GM19463 (cell line): ENCODE data around the gene DCTN2.

Experiments
- ATAC-seq: cut with Tn5 transposase; IDR thresholded peaks from one replicate; pipeline ENCODE4 v1.9.1; 2021; ENCODE audit warnings: mild to moderate bottlenecking, moderate library complexity; ENCODE audit not compliant: unreplicated experiment

Gene DCTN2

DNA sequence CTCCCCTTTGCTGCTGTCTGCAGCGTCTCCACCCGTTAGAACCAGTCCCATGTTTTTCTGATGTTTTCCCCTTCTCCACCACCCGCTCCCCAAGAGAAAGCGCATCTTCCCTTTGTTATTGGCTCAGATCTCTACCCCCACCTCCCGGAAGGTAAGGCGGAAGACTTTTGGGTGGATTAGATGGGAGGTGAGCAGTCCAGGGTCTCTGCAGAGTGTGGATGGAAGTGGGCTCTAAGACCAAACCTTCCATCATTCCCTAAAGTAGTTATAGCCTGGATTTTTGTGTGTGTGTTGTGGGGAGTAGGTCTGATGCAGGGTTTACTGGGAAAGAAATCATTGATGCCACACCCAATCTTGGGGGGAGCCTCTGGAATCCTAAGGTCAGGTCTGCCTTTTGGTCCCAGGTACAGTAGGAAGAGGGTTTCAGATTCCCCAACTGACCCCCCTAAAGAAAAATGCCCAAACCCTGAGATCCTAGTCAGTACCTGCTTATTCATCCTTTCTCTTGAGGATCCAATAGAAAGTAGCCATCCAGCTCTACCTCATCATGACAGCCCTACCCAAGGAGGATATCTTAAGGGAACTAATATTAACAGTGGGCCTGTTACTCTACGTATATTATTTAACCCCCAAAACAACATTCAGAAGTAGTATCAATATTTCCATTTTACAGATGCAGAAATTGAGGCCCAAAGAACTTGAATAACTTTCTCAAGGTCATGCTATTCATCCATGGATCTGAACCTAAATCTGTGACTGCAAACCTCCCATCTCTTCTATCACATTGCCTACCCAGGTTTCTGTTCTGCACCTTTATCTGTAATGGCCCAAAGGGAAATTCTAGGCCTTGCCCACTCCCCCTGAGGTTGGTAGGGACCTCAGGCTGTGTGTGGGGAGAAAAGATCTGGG lies 3.9 kb upstream of the DCTN2 start:
- ATAC-seq: no peak

DNA sequence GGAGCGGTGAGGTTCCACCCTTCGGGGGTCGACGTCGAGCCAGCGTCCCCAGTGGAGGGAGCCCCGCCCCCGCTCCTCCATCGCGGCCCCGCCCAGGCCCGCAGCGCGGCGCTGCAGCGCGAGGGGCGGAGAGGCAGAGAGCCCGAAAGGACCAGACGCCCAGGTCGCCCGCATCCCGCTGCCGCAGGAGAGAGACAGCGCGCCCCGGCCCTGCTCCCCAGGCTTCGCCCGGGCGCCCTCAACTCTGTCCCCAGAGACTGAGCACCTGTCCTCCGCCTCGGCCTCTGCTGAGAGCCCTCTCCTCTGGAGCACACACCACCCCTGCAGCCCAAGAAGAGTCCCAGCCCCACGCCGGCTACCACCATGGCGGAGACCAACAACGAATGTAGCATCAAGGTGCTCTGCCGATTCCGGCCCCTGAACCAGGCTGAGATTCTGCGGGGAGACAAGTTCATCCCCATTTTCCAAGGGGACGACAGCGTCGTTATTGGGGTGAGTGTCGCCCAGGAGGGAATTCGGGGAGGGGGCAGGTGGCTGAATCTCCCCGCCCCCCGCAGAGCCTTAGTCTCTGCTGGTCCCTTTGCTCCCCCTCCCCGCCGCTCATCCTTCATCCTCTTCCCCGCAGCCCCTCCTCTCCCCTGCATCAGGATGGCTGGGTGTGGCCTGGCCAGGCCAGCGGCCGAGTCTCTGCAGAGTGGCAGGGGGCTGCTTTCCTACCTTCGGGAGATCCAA lies 3.1 kb upstream of the DCTN2 start, which contains the start of gene KIF5A:
Gene KIF5A (plus strand): TSS at position 136 of the 732 bp plus-strand sequence. CDS start 228 bp downstream, at position 364.
- no peak for ATAC-seq

DNA sequence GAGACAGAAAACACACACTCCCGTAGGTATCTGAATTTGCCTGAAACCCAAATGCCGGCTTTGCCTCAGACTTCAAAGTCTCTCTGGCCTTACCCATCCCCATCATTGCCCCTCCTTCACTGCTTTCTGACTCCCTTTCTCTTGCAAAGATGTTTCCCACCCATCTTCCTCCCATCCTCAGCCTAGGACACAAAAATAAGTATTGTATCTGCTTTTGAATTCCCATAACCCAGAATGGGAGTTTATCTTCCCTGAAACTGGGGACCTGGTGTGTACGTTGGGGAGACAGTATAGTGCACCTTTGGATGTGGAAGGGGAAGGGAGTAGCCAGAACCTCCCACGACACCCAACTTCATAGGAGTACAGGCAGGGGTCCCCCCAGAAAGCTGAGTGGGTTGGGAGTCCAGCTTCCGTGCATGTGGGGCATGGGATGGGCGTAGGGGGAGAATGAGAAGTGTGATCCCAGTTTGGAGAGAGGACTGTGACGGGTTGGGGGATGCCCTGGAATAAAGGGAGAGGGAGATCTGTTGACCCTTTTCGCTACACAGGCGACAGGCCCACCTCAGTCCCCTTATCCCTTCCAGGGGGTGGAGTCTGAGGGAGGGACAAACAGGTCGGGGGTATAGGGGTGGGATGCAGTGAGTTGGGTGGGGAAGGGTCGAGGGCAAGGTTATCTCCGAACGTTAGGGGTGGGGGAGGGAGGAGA lies 2.4 kb upstream of the DCTN2 start:
- no peak for ATAC-seq

DNA sequence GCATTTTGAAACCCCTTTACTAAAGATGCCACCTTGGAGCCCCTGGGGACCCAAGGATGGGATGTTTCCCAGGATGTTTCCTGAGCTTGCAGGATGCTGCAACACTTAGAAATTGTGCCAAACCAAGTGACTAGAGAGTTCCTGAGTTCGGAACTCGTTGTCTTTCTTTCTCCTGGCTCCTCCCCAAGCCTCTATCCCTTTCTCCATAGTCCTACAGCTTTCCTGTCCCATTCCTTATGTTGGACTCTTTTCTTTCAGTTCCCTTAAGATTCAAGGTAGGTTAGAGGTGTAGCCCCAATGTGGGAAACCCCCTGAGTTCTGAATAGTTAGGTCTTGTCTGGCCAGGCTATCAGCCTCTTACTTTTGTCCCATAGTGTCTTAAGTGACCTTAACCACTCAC lies 1.5 kb upstream of the DCTN2 start:
- ATAC-seq: no peak

DNA sequence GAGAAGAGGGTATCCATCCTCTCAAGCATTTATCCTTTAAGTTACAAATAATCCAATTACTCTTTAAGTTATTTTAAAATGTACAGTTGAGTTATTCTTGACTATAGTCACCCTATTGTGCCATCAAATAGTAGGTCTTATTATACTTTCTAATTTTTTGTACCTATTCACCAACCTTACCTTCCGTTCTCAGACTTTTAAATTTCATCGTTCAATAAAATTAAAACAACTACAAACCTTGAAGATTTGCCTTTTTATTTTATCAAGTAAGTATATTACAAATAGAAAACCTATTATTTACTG lies 972 bp upstream of the DCTN2 start:
- no peak for ATAC-seq

DNA sequence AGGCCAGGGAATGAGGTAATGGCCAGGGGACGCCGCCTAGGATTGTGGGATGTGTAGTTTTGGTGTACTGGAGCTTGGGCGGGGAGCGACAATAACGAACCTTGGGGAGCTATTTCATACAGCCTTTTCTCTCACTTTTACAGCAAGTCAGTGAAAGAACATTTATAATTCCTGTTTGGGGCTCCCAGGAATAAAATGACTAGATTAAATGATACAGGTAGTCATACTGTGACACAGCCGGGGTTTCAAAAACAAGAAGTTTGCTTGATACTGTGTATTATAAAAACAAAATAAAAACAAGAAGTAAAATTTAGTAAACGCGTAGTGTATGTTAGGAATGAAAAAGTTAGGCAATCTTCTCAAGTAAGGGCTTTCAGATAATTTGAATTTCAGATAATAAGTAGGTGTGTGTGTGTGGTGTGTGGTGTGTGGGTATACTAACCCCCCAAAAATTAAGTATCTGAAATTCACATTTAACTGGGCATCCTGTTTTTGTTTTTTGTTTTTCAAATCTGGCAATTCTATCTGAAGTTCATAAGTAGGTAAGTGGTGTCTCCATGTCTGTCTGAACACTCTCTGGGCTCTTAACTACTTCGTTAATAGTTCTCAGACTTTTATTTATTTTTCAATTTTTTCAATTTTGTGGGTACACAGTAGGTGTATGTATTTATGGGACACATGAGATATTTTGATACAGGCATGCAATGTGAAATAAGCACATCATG lies 458 bp upstream of the DCTN2 start:
- no peak for ATAC-seq

DNA sequence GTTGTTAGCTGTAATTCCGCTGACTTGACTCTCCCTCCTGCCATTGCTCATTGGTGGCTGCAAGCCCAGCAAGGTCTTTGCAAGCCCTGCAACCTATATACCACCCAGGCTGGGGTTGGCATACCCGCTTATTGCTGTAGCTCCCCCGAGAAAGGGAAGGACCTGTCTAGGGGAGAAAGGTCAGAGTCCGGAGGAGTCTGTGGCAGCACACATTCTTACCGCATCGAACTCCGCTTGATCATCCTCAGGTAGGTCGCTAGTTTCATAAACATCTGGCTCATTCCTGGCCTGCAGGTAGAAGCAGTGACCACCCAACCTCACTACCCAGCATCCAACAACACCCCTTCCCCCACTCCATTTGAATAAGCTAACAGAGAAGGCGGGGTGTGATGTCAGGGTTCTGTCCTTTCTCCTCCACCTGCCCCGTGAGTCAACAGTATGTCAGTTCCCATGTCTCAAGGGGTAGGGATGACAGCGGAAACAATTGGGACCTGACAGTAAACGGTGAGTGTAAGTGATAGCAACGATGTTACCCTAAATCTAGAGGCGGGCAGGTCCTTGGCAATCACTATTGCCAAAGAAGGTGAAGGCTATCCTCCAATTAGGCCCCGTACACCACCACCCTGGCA lies 1.1 kb downstream of the DCTN2 start:
- ATAC-seq: no peak

DNA sequence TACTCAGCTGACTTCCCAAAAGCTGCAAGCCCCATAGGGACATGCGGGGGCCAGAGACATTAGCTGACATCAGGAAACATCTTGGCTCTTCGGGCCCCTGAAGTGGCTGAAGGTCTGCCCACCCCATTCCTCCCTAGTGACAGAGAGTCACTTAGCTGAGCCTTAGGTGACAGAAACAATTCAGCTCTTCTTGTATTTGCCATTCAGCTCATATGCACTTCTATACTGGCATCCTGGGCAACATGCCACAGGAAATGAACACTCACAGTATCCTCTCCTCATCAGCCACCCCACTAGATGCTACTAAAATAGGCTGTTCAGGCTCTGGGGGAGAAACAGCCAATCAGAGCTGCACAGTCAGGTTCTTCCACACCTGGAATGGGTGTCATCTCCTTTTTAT lies 3.4 kb downstream of the DCTN2 start:
- no peak for ATAC-seq

DNA sequence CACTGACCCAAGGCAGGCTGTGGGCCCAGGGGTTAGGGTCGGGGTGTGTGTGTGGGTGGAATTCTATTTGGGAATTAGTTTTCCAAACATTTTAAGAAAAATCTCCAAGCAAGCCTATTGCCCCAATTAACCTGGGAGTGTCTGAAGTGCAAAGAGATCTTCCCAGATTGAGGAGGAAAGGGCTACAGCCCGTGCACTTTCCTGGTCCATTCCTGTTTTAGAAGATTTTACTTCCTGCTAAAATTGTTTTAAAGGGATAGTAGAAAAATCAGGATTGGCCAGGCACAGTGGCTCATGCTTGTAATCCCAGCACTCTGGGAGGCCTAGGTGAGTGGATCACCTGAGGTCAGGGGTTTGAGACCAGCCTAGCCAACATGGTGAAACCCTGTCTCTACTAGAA lies 5.3 kb downstream of the DCTN2 start:
- no peak for ATAC-seq

DNA sequence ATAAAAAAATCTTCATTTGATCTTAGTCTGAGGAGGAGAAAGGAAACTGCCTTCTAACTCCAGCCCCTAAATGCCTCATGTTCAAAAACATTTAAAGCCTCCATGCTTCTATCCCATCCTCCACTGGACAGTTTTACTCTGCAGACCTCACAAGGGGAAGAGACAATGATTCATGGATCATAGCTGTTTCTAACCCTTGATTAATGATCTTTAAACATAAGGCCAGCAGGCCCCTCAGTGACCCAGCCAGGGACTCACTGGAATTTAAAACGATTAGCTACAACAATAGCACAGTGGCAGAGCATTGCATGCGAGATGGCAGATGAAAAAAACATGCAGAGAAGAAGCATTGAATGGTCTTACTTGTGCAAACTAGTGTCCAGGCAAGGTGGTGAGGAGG lies 6.0 kb downstream of the DCTN2 start:
- no peak for ATAC-seq

DNA sequence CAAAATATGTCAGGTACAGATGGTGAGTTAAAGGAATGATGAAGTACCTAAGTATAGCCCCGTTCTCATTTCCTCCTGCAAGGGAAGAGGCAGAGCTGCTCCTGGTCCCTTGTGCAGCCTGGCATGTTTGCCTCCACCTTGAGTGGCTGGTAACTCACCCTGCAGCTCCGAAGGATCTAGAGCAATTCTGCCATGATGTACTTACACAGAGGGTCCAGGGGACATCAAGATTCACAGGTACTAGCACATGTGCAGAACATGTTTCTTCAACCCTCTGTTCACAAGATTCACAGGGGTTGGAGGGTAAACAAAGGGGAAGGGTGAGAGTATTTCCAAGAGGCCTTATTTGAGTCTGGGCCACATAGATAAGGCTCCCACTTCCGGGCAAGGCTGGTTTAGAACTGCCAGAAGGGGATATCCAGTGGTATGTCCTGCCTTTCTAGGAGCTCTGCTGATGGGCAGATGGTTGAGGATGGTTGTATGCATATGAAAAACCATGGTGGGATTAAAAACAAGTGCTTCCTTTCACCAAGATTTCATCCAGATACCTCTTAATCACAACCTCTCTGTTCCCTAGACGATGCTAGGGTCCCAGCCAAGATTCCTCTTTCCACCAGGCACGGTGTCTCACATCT lies 7.7 kb downstream of the DCTN2 start:
- no peak for ATAC-seq

DNA sequence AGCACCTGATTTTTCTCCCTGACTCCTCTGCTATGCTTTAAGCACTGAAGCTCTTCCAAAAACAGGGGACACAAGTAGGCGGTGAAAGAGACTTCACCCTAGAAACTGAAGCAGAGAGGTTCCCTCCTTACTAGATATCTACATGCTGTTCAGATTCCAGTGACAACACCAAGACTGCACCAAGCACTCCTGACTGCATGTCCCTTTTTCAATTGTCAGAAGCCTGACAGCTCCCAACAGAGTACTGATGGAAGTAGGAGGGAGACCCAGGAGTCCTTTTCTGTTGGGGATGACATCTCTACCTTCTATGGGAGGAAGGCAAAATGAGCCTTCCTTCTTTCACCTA lies 10.4 kb downstream of the DCTN2 start:
- ATAC-seq: no peak

DNA sequence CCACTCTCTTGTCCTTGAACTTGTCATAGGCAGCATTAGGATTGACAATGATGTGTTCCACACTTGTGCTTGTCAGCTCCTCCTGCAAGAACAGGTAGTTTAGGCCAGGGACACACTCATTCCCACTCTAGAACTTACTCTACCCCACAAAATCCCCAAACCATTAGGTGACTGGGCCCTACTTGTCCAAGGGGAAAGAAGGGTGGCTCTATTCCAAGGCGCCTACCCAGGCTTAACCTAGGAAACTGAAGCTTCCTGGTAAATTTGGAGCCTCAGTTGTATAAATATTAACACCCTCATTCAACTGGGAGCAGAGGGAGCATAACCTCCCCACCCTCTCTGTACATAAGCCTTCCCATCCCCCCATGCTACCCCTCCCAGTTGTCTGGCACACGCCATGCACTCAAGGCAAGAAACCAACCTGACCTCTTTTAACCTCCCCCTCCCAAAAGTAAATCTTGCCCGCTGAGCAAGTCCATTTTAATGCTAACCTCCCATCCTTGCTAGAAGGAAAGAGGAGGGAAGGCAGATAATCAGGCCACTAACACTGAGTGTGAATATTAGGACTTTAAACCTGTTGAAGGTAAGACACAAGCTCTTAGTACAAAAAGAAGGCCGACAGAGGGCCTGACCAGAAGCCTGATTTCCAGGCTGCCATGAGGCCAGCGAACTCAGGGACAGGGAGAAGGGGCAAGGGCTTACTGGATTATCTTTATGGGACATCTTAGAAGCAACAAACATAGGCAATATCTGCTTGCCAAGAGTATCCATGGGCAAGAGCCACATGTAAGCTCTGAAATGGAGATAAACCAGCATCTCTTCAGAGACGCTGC lies 11.0 kb downstream of the DCTN2 start:
- ATAC-seq: no peak

DNA sequence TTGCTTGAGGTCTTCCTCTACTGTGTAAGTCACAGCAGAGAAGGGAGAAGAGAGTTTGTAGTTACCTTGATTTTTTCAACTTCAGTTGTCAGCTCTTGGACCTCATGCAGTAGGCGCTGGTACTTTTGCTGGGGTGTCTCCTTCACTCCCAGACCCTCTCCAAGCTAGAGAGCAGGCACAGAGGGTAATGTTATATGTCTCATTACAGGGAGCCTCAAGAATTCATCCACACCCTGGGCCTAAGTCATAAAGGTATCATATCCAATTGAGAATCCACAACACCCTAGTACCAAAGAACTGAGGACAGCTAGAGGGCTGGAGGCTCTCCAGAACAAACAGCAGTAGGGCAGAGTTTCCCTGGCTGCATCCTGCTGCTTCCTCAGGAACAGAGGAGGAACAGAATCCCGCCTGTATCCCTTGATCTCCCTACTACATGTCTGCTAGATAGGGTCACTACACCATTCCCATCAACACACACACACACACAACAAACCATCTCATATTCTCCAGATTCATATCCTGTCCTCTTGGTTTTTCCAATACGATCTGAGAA lies 11.9 kb downstream of the DCTN2 start:
- ATAC-seq: no peak

DNA sequence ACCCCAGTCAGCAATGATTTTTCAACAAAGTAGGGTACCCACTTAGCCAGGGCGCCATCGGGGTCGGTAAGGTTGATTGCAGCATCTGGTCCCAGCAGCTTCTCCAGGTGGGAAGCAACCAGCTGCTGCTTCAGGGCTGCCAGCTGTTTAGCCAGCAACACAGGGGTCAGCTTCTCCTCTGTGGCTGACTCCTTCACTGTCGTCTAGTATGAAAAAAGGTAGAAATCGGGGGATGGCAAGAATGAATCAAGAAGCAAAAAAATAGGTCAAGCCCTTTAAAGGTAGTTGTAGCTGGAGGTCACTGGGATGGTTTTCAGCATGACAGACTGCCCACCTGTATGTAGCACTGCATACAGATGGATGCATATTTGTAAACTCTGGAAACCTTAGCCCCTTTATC lies 12.7 kb downstream of the DCTN2 start:
- no peak for ATAC-seq

DNA sequence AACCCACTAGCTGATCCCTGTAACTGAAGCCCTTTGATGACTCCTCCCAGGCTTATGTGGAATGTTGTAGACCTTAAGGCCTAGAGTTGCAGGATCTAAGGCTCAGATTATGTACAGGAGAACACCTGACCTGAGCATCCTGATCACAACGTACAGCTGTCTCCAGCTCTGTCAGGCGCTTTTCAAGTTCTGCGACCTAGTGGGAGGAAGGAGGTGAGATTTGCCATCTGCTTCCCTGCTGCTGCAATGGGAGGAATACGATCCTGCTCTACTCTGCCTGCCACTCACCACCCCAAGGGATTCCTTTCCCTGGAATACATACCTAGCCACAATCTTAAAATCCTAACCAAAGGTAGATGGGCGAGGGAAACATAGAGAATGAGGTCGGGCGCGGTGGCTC lies 13.9 kb downstream of the DCTN2 start:
- no peak for ATAC-seq

DNA sequence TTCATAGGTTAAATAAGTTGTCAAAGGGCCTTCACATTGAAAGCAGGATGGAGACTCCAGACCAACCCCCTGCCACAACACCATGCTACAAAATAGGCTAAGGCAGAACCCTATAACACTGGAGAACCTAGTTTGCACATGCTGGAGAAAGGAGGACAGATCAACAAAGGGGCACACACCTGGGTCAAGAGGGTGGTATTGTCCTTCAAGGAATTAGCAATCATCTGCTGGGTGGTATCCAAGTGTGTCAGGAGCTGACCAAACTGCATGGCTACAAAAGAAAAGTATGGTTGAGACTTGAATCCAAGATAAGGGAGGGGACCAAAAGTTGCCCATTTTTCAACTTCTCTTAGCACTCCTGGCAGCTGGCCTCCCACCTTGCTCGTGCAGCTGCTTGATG lies 15.2 kb downstream of the DCTN2 start:
- no peak for ATAC-seq

DNA sequence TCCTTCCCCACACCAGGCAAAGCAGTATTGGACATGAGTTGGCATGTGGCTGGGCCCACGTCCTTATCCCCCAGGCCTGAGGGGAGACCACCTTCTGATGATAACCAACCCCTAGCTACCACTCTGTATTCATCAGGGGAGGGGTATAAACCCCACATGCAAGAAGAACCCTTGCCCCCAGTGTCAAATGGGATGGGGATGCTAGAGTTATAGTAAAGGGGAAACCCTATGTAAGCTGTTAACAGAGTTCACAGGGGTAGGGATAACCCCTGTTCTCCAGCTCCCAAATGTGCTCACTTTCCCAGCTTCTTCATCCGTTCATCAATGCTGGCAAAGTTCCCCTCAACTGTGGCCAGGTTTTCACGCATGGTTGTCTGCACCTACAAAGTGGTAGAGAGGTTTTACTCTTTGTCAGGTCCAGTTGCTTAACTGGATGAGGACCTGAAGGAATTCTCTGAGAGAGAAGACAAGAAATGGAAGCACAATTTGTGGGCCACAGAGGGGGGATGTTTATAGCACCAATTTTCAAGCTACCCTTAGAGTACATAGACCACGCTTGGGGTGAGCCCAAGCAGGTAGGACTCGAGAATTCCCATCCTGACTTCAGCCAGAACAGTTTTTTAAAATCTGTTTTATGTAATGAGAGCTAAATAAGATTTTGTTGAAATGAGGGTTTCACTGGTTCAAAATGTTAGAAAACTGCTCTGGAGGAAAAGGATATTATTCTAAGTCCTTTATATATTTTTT lies 16.4 kb downstream of the DCTN2 start:
- no peak for ATAC-seq
